ENCODE data around the gene MAP4.

The MAP4 gene

DNA sequence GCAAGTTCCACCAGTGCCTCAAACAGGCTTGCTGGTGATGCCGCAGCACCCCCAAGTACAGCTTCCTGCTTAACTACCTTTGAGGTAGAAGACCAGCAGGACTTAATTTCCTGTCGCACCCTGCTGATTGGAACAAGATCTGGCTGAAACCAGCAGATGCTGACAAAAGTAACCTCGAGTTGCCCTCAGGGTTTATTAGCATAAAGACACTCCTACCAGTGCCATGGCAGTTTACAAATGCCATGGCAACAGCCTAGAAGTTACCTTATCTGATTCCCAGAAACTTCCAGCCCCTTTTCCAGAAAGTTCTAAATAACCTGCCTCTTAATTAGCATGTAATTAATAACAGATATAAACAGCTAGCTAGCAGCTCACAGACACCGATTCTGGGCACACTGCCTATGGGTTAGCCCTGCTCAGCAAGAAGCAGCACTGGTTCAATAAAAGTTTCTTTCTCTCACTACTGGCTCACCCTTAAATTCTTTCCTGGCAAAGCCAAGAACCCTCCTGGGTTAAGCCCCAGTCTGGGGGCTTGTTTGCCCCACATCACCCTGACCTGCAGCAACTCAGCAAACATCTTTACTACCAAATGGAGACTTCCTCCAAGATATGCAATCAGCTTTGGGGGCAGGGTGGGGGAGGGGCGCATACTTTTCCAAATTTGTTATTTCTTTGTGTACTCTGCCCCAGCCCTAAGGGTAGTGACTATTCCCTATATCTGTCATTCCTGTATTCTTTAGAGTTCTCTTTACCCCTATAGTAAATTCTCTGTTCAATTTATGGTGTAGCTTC lies 54.2 kb downstream of the MAP4 start:
- DNase-seq (ENCODE audit: low spot score), result no peak

DNA sequence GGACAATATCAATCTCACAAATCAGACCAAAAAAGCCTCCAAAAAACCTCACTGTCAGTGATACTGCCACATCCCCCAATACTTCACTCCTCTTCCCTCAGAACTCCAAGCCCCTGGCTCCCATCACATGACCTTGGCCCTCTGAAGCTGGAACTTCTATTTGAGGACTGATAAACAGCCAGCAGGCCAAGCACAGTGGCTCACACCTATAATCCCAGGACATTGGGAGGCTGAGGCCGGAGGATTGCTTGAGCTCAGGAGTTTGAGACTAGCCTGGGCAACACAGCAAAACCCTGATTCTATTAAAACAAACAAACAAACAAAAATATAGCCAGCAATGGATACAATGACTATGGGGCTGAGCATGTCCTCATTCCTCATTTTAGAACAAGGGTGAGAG lies 55.2 kb downstream of the MAP4 start:
- DNase-seq (ENCODE audit: low spot score), result no peak

DNA sequence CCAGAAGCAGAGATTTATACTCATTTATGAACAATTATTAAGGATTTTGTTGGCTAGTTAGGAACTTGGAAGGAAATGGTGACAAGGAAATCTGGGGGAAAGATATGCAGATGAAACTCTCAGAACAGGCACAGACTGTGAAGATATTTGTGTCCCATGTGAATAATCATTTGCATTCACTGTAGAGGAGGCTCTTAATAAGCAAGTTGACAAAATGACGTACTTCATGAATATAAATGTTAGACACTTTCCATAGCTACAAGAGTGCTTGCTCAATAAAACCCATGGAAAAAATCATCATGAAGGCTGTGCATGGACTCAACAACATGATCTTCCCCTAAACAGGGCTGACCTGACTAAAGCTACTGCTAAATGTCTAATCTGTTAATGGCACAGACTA lies 59.7 kb downstream of the MAP4 start:
- DNase-seq (ENCODE audit: low spot score), result no peak

DNA sequence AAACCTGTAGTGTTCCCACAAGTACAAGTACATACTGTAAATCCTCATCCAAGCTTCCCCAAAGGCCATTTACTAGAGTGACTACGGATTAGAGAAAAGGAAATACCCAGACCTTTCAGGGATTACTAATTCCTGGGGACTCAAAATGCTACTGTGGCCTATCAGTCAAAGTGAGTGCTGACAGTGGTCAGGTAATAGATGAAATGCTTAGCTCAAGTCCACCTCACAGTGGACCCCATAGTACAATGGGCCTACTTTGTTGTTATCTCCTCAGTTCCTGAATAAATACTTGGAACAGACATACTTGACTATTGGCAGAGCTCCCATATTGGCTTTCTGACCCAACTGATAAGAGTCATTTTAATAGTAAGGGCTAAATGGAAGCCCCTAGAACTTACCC lies 61.6 kb downstream of the MAP4 start:
- DNase-seq (ENCODE audit: low spot score), result peak; percentile 76

DNA sequence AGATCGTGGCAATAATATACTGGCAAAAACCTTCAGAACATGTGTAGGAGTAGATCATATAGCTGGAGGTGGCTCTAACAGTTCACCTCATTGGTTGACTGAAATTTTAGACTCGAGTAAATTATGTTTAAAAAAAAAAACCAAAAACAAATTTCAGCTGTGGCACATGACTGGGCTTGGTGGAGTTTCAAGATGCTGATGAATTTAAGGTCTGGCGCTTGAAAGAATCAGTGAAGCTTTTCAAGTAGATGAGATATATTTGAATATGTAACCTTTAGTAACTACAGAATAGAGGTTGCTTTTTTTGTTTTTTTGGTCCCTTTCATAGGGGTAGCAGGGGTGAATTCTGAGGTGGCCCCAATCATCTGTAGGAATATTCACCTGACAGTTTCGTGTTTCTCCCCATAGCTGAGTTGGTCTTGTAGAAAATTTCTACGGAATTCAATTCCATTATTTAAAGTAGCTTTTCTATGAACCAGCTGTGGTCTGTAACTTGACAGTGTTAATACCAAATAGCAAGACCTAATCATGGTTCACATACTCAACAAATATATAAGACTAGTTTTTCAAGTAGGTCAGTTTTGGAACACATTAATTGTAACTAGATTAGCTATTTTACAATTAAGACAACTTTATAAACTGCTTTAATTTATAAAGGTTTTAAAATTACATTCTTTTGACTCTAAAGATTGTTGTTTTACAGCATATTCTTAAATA lies 65.6 kb downstream of the MAP4 start:
- DNase-seq (ENCODE audit: low spot score), result no peak

DNA sequence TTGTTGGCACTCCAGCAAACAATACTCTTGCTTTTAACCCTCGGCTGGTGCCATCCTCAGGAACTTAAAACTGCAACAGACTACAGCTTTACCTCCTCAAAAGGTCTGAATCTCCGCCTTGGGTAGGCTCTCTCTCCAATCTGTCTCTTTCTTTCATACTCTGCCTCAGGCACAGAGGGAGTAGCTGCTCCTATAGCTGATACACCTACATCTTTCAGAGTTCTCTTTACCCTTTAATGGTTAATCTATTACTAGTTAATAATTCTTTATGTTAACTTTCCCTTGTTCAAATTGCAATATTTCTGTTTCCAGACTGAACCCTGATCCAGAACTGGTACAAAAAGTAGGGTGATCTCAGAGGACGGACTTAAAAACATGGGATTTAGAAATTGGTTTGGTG lies 66.2 kb downstream of the MAP4 start:
- DNase-seq (ENCODE audit: low spot score), result no peak

GRCh38 chr3:47940232-47940631 lies 76.0 kb downstream of the MAP4 start:
- no peak for DNase-seq (ENCODE audit: low spot score)

GRCh38 chr3:47932421-47932820 lies 83.8 kb downstream of the MAP4 start:
- no peak for DNase-seq (ENCODE audit: low spot score)

DNA sequence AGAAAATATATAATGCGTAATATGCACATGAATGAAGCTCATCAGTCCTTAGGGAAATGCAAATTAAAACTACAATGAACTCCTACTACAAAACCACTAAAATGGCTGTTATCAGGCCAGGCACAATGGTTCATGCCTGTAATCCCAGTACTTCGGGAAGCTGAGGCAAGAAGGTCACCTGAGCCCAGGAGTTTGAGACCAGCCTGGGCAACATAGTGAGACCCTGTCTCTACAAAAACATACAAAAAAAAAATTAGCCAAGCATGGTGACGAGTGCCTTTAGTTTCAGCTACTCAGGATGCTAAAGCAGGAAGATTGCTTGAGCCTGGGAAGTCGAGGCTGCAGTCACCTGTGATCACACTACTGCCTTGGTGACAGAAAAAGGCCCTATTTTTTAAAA lies 85.2 kb downstream of the MAP4 start:
- no peak for DNase-seq (ENCODE audit: low spot score)

- no peak for DNase-seq (ENCODE audit: low spot score)
Measured at GRCh38 chr3:47916696-47917095, 99.5 kb downstream of the MAP4 start.

- no peak for DNase-seq (ENCODE audit: low spot score)
Measured at GRCh38 chr3:47916201-47916600, 100.0 kb downstream of the MAP4 start.

- no peak for DNase-seq (ENCODE audit: low spot score)
Measured at GRCh38 chr3:47912006-47912504, 104.2 kb downstream of the MAP4 start.

DNA sequence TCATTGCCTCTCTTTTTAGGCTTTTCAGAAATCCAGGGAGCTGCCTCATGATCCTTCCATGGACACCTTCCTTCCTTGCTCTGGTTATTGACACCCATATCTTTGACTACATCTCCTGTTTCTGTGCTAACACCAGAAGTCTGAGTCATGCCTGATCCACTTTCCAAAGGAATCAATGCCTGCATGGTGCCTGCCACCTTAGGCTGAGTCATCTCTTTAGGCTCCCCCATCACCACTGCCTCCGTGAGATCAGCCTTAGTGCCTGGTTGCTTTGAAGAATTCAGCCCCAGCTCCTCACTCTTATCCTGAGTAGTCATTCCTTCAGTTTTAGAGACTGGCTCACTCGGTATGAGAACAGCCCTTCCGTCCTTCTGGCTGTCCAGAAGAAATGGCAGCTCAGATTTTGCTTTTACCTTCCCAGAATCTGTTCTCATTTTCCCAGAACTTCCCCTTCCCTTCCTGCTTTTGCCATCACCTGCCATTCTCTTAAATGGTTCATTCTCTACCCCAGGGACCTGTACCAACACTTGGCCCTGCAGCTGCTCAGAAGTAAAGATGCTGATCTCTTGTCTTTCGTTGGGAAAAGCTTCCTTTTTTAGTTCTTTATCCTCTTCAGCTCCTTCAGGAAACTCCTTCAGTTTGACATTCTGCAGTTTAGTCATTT lies 105.3 kb downstream of the MAP4 start:
- no peak for DNase-seq (ENCODE audit: low spot score)

GRCh38 chr3:47910233-47910632 lies 106.0 kb downstream of the MAP4 start:
- DNase-seq (ENCODE audit: low spot score), result no peak

- DNase-seq (ENCODE audit: low spot score), result no peak
Measured at GRCh38 chr3:47909607-47910006, 106.6 kb downstream of the MAP4 start.

GRCh38 chr3:47908744-47909143 lies 107.5 kb downstream of the MAP4 start:
- DNase-seq (ENCODE audit: low spot score), result no peak

- no peak for DNase-seq (ENCODE audit: low spot score)
Measured at GRCh38 chr3:47907784-47908183, 108.4 kb downstream of the MAP4 start.

DNA sequence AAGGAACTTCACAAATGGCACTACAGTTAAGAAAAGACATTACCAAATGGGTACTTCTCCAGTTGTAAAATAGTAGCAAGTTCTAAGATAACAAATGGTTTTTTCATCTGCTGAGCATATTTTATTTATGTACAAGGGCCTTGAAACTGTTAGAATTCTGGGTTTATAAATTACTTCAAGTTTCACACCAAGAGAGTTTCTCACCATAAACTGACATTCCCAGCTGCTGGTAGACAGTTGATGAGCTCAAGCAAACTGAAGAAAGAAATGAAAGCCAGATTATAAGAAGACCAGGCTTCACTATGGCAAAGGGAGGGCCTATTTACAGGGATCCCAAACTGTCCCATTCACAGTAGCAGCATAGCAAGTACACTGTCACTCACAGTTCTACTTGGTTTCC lies 113.5 kb downstream of the MAP4 start:
- no peak for DNase-seq (ENCODE audit: low spot score)

DNA sequence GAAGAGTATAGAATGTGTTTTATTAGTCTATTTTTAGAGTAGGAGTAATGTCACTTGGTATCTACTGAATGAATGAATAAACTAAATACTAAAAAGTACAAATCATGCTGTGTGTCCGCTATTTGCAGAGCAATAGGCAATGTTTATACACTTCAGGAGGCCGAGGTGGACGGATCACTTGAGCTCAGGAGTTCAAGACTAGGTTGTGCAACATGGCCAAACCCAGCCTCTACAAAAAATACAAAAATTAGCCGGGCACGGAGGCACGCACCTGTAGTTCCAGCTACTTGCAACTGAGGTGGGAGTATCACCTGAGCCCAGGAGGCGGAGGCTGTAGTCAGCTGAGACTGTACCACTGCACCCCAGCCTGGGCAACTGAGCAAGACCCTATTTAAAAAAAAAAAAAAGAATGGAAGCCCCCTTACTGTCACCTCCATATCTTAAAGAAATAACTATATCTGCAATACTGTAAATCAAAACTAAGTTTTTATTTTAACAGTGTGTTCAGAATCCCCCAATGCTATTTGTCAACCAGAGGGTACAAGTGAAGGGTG lies 114.9 kb downstream of the MAP4 start:
- DNase-seq (ENCODE audit: low spot score), result no peak

- no peak for DNase-seq (ENCODE audit: low spot score)
Measured at GRCh38 chr3:47899495-47900108, 116.6 kb downstream of the MAP4 start.

GRCh38 chr3:47897954-47898353 lies 118.3 kb downstream of the MAP4 start:
- DNase-seq (ENCODE audit: low spot score), result no peak

DNA sequence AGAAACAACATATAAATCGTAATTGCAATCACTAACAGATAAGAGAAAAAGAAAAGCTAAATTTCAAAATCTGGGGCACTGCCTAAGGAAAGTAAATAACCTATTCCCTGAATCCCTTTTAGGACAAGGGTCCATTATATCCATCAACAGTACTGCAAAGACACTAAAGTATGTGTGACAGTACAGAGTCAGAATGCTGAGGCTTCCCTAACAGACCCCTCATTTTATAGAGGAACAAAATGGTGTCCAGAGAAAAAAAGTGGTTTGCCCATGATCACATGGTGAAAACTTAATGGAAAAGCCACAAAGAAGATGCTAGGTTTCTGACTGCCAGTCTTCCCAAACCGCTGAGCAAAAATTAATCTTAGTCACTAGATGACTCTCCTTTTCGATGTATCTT lies 119.5 kb downstream of the MAP4 start:
- DNase-seq (ENCODE audit: low spot score), result no peak

Measured in HuH-7.5 (cell line).